Neural cell (in vitro differentiated cells): Measurements from ENCODE around the gene KCNIP4. TPM values are rescaled to one million over a fixed set of nuclear protein-coding genes. Genes with fewer than 3 reads are reported as not detected.

Source experiments
- H2AFZ ChIP-seq: fragments of 200-600, 300-800 bp; sonication (generic), shearing (Covaris generic); 2 replicates; pipeline ENCODE4 v1.6.0; 2014; ENCODE audit warnings: low read depth, mild to moderate bottlenecking, antibody characterized with exemption, low read length, moderate library complexity
- H3F3A ChIP-seq: fragments of 200-600 bp; shearing (Covaris generic); 2 replicates; pipeline ENCODE4 v1.6.1; 2016; ENCODE audit warnings: mild to moderate bottlenecking, moderate library complexity, mixed read lengths, antibody characterized with exemption, low read length; ENCODE audit not compliant: insufficient read depth, poor library complexity, severe bottlenecking
- H3K27ac ChIP-seq: fragments of 200-600, 300-800 bp; sonication (generic), shearing (Covaris generic); 2 replicates; pipeline ENCODE4 v1.5.1; 2014; ENCODE audit warnings: mild to moderate bottlenecking, low read length, moderate library complexity
- H3K27me3 ChIP-seq: fragments of 300-800, 200-600 bp; sonication (generic), shearing (Covaris generic); 2 replicates; pipeline ENCODE4 v1.6.0; 2014; ENCODE audit warnings: mild to moderate bottlenecking, low read depth, low read length, moderate library complexity; ENCODE audit not compliant: insufficient read depth
- H3K36me3 ChIP-seq: fragments of 300-800, 200-600 bp; sonication (generic), shearing (Covaris generic); 2 replicates; pipeline ENCODE4 v1.5.1; 2014; ENCODE audit warnings: mild to moderate bottlenecking, antibody characterized with exemption, low read length, moderate library complexity; ENCODE audit not compliant: insufficient read depth
- H3K4me2 ChIP-seq: fragments of 300-800, 200-600 bp; sonication (generic), shearing (Covaris generic); 2 replicates; pipeline ENCODE4 v1.6.0; 2014; ENCODE audit warnings: mild to moderate bottlenecking, low read length
- H3K4me3 ChIP-seq: fragments of 300-800, 200-600 bp; sonication (generic), shearing (Covaris generic); 2 replicates; pipeline ENCODE4 v1.5.1; 2014; ENCODE audit warnings: mild to moderate bottlenecking, low read length, moderate library complexity
- H3K79me2 ChIP-seq: fragments of 200-600 bp; shearing (Covaris generic); replicated peaks from 2 replicates; pipeline ENCODE4 v1.6.0; 2014; ENCODE audit warnings: mild to moderate bottlenecking, low read length, moderate library complexity; ENCODE audit not compliant: insufficient read depth
- H3K9ac ChIP-seq: fragments of 300-800, 200-600 bp; sonication (generic), shearing (Covaris generic); 2 replicates; pipeline ENCODE4 v1.6.1; 2016; ENCODE audit warnings: mild to moderate bottlenecking, low read length, mixed read lengths
- H3K9me2 ChIP-seq: fragments of 200-600 bp; shearing (Covaris generic); 2 replicates; pipeline ENCODE4 v1.6.1; 2016; ENCODE audit warnings: mild to moderate bottlenecking, low read length, mixed read lengths; ENCODE audit not compliant: insufficient read depth
- H3K9me3 ChIP-seq: fragments of 200-600, 300-800 bp; sonication (generic), shearing (Covaris generic); 2 replicates; pipeline ENCODE4 v1.6.1; 2016; ENCODE audit warnings: mild to moderate bottlenecking, mixed run types, low read length, moderate library complexity, mixed read lengths
- H4K20me1 ChIP-seq: fragments of 200-600 bp; shearing (Covaris generic); 2 replicates; pipeline ENCODE4 v1.6.1; 2016; ENCODE audit warnings: mild to moderate bottlenecking, mixed run types; ENCODE audit not compliant: insufficient read depth
- CTCF ChIP-seq: fragments of 450-650 bp; IDR thresholded peaks from 2 replicates; pipeline ENCODE4 v1.5.1; 2014; ENCODE audit warnings: antibody characterized with exemption, mild to moderate bottlenecking, moderate library complexity; ENCODE audit not compliant: poor library complexity, severe bottlenecking
- EP300 ChIP-seq: fragments of 450-650 bp; conservative IDR thresholded peaks from 2 replicates; pipeline ENCODE4 v1.6.1; 2014; ENCODE audit warnings: antibody characterized with exemption, mild to moderate bottlenecking, moderate library complexity; ENCODE audit not compliant: poor library complexity, severe bottlenecking
- EZH2 ChIP-seq: fragments of 200-600, 300-800 bp; shearing (Covaris generic), sonication (generic); IDR thresholded peaks from 2 replicates; pipeline ENCODE4 v1.6.1; 2014; ENCODE audit warnings: antibody characterized with exemption, low read length, borderline replicate concordance, mild to moderate bottlenecking; ENCODE audit not compliant: insufficient read depth, poor library complexity, severe bottlenecking
- MXI1 ChIP-seq: fragments of 450-650 bp; conservative IDR thresholded peaks from 2 replicates; pipeline ENCODE4 v1.6.1; 2014; ENCODE audit warnings: antibody characterized with exemption, mild to moderate bottlenecking; ENCODE audit not compliant: poor library complexity, severe bottlenecking
- POLR2AphosphoS5 ChIP-seq: IDR thresholded peaks from 2 replicates; pipeline ENCODE4 v1.6.1; 2012
- RAD21 ChIP-seq: fragments of 450-650 bp; conservative IDR thresholded peaks from 2 replicates; pipeline ENCODE4 v1.6.1; 2014; ENCODE audit warnings: antibody characterized with exemption, mild to moderate bottlenecking, moderate library complexity
- SMC3 ChIP-seq: fragments of 450-650 bp; conservative IDR thresholded peaks from 2 replicates; pipeline ENCODE4 v1.6.1; 2014; ENCODE audit warnings: antibody characterized with exemption, mild to moderate bottlenecking, moderate library complexity; ENCODE audit not compliant: poor library complexity
- TAF1 ChIP-seq: IDR thresholded peaks from 2 replicates; pipeline ENCODE4 v1.6.1; 2012; ENCODE audit warnings: low read depth
- polyA plus RNA-seq: library from polyadenylated mRNA; depleted of rRNA; stranded (reverse); fragments of >200 nt; gene quantifications from 2 replicates; pipeline ENCODE4 v1.2.3, GENCODE V29; 2014
- TF ChIP-seq, protein P1 (sequence below): IDR thresholded peaks from 2 replicates; pipeline ENCODE4 v1.6.1; 2012; ENCODE audit warnings: borderline replicate concordance

Gene KCNIP4
- polyA plus RNA-seq, 1 donor from 2014 or later: 22.8 TPM

- Histone ChIP-seq H3K36me3 (no peaks in the 10 kb centered on the region), H3K27me3 (no peaks in the 10 kb centered on the region), H3K79me2 (no peaks in the 10 kb centered on the region), H4K20me1 (no peaks in the 10 kb centered on the region), H2AFZ (no peak overlapping the region), H3K9ac (no peak overlapping the region), H3F3A (no peaks in the 10 kb centered on the region), H3K27ac (no peak overlapping the region), H3K9me2 (no peaks in the 10 kb centered on the region), H3K4me2 (no peak overlapping the region), H3K9me3 (no peaks in the 10 kb centered on the region), H3K4me3 (no peak overlapping the region)
- TF ChIP-seq RAD21: no peak
- TF ChIP-seq SMC3: no peak
- TF ChIP-seq, protein P1, sequence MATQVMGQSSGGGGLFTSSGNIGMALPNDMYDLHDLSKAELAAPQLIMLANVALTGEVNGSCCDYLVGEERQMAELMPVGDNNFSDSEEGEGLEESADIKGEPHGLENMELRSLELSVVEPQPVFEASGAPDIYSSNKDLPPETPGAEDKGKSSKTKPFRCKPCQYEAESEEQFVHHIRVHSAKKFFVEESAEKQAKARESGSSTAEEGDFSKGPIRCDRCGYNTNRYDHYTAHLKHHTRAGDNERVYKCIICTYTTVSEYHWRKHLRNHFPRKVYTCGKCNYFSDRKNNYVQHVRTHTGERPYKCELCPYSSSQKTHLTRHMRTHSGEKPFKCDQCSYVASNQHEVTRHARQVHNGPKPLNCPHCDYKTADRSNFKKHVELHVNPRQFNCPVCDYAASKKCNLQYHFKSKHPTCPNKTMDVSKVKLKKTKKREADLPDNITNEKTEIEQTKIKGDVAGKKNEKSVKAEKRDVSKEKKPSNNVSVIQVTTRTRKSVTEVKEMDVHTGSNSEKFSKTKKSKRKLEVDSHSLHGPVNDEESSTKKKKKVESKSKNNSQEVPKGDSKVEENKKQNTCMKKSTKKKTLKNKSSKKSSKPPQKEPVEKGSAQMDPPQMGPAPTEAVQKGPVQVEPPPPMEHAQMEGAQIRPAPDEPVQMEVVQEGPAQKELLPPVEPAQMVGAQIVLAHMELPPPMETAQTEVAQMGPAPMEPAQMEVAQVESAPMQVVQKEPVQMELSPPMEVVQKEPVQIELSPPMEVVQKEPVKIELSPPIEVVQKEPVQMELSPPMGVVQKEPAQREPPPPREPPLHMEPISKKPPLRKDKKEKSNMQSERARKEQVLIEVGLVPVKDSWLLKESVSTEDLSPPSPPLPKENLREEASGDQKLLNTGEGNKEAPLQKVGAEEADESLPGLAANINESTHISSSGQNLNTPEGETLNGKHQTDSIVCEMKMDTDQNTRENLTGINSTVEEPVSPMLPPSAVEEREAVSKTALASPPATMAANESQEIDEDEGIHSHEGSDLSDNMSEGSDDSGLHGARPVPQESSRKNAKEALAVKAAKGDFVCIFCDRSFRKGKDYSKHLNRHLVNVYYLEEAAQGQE: no peak
- TF ChIP-seq TAF1: no peak
- no peak for TF ChIP-seq EZH2
- no peak for TF ChIP-seq CTCF
- TF ChIP-seq EP300: no peak
- TF ChIP-seq MXI1: no peak
- no peak for TF ChIP-seq POLR2AphosphoS5
These were observed 780.9 kb downstream of the KCNIP4 start for GRCh38 chr4:21167711-21168110.

DNA sequence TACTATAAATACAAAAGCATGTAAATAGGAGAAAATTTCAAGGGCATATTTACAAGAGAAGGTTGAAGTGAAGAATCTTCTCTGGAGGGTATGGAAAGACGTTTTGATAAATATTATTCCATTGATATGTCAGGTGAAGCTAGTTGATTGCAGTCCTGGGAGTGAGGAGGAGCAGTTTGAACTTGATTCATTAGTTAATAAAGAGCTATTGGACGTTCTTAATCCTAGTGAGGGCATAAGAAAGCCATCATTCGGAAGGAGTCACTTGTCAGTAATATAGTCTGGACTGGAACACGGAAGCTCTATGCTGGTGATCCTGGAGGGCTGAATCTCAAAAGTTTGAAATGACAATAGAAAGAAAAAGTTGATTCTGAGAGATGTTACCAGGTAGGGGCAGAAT, 793.2 kb downstream of the KCNIP4 start:
- Histone ChIP-seq H3F3A (no peaks in the 10 kb centered on the region), H3K79me2 (no peaks in the 10 kb centered on the region), H3K4me3 (no peak overlapping the region), H4K20me1 (no peaks in the 10 kb centered on the region), H3K36me3 (no peaks in the 10 kb centered on the region), H3K9me3 (no peaks in the 10 kb centered on the region), H2AFZ (no peak overlapping the region), H3K4me2 (no peak overlapping the region), H3K9ac (no peak overlapping the region), H3K27me3 (no peaks in the 10 kb centered on the region), H3K27ac (no peak overlapping the region), H3K9me2 (no peaks in the 10 kb centered on the region)
- TF ChIP-seq TAF1 (no peak), CTCF (no peak), RAD21 (no peak), EZH2 (no peak), POLR2AphosphoS5 (no peak), SMC3 (no peak), EP300 (no peak), MXI1 (no peak)
- TF ChIP-seq, protein P1: no peak
